Stromal cell of bone marrow (primary cell): ENCODE results near the gene CRTC1.

ENCODE experiments used
- DNase-seq: peaks from one replicate; pipeline ENCODE4 v3.0.0-alpha.2; 2012; ENCODE audit warnings: low read depth

Gene CRTC1

DNA sequence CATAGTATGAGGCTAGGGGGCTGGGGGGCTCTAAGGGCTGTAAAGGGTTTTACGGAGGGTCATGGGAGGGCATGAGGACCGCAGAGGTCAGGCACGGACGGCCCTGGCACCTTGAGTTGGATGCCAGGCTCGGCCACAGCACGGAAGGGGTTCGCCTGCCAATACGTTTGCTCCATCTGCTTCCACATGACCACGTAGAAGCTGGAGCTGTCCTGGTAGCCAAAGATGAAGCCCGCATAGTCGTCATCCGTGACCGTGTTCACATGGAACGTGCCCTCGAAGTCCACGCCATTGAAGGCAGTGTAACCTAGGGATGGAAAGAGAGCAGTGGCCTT lies 101.3 kb downstream of the CRTC1 start:
- no peak for DNase-seq

DNA sequence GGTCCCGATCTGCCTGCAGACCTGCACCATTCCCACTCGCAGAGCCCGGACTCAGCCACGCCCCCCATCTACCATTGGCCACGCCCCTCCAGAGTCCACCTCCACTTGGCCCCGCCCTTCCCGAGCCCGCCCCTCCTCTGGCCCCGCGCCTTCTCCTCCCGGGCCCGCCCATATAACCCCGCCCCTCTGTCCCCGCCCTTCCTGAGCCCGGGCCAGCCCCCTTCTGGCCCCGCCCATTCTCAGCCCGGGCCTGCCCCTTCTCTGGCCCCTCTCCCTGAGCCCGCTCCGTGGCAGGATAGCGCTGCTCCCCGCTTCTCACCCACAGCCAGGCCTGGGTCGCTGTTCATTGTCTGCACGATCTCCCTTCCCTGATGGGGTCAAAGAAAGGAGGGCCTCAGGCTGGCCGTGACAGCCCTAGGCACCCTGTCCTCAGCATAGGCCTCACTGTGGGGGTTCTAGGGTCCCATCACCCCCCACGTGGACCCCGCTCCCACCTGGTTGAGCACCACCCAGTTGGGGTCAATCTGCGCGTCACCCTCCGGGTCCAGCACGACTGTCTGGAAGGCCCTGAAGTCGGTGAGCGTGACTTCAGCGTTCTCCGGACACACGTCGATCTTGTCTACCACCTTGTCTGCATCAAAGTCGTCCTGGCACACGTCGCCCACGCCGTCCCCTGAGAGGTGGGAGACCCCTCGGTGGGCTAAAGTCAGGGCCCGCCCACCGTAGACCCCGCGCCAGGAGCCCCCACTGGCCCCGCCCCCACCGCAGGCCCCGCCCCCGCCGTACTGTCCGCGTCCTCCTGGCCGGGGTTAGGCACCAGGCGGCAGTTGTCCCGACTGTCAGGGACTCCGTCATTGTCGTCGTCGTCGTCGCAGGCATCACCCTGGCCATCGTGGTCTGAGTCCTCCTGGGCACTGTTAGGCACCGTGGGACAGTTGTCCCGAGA lies 102.0 kb downstream of the CRTC1 start:
- DNase-seq: no peak

DNA sequence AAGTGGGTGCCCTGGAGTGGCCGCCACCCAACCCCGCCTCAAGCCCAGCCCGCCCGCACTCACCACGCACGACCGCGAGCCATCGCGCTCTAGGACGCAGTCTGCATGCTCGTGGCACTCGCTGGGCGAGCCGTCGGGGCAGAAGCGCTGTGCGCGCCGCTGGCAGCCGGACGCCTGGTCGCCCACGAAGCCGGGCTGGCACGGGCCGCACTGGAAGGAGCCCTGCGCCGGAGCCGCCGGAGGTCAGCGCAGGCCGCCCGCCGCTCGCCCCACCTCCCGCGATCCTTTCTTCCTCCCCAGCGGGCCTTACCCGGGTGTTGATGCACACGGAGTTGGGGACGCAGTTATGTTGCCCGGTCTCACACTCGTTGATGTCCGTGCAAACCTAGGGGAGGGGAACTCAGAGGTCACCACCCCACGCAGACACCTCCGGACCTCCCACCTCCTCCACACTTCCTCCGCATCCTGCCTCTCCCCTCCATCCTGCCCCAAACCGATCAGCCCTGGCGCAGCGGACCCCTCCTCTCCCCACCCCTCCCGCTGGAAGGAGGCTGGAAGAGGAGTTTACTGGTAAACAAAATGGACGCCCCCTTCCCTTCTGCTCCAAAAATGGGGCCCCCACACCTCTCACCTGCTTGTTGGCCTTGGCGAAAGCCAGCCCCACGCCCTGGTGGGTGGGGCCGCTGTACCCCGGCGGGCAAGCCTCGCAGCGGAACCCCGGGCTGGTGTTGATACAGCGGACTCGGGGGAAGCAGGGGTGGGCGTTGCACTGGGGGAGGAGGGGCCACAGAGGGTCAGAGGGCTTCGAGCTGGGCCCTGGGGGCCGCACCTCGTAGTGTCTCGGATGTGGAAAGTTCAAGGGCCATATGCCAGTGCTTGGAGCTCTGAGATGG lies 105.3 kb downstream of the CRTC1 start:
- DNase-seq: no peak

DNA sequence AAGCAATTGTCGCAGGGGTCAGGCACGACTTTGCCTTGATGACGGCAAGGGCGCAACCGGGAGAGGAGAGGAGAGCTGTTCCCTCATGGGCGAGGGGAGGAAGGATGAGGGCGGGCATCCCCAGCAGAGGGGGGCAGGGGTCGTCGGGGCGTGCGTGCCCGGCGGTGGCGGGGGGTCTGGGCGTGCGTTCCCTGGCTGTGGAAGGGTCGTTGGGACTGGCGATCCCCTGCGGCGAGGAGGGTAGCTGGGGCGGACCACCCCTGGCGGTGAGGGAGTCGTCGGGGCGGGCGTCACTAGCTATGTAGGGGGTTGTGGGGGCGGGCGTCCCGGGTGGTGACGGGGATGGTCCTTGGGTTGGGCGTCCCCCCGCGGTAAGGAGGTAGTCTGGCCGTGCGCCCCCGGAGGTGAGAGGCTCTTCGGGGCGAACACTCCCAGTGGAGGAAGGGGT lies 106.0 kb downstream of the CRTC1 start:
- DNase-seq: no peak

DNA sequence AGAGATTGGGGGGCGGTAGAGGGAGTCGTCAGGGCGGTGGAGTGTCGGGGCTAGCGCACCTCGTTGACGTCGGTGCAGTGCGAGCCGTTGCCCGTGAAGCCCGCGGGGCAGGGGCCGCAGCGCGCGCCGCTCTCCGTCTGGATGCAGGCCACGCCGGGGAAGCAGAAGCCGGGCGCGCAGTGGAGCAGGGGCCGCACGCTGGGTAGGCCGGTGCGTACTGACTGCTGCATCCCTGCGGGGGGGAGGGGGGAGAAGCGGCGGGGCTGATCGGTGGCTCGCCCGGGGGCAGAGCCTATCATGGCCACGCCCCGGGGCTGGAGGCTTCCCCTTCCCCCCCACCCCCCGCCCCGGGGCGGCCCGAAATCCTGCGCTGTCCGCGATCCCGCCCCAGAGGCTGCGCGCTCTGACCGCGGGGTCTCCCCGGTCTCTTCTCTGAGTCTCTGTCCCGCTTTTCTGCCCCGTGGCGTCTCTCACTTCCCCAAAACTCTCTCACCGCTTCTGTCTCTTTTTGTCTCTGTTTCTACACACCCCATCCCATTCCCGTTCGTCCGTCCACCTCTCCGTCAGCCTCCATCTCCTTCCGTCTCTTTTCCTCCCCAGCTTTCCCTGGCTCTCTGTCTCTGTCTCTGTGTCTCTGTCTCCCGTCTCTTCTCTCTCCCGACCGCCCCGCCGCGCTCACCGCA lies 106.5 kb downstream of the CRTC1 start:
- no peak for DNase-seq

DNA sequence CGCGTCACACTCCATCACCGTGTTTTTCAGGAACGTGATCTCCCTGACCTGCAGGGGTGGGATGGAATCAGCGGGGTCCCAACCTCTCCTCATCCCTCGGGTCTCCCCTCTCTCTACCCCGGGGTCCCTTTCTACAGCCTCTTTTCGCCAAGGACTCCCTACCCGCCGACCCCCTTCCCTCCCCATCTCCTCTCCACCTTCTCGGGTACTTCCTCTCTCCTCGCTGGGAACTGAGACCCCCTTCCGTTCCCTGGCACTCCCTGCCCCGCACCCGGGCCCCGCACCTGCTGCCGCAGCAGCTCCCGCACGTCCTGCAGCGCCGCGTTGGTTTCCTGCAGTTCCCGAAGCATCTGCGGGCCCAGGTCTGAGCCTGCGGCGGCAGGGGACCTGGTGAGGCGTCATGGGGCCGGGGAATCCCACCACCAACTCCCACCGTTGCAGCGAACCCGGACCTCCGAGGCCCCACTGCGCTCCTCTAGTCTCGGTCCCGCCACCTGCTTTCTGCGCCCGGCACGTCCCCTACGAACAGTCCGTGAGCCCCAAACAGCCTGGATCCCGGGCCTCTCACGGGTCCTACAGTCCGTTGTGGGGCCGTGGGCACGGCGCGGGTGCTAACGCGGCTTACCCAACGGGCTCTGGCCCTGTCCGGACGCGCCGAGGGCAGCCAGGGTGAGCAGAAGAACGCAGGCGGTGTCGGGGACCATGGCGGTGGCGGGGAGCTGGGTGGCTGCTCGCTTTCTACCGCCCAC lies 107.3 kb downstream of the CRTC1 start, which contains the start of gene COMP:
TSS of gene COMP (minus strand) at position 740 of the 749 bp plus-strand sequence. CDS start at position 704, 36 bp downstream.
- no peak for DNase-seq

DNA sequence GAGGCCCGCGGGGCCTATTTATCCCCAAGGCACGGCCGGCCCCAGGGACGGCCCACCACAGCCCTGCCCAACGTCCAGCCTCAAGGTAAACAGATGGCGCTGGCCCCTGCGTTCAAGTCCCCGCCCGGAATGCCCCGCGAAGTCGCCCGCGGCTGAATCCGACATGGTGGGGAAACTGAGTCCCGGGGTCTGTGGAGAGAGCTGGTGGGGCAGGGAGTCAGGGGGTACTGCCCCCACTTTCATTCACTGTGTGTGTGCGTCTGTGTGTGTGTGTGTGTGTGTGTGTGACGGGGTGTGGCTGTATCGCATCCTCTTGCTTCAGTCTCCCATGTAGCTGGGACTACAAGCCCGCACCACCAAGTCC lies 107.8 kb downstream of the CRTC1 start:
- no peak for DNase-seq

DNA sequence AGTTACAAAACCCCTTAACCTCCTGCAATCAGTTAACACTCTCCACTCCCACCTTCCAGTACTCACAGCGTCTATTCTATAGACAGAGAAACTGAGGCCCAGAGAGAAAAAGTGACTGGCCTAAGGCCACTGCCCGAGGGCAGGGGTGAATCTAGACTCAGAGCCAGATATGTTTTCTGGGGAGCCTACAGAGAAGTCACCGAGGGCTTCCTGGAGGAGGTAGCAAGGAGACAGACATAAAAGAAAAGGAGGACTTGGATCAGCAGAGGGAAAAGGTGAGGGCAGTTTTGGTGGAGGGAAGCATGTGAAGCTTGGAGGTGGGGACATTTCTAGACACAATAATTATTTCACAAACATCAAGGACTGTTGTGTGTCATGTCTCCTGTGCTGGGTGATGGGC lies 109.2 kb downstream of the CRTC1 start:
- no peak for DNase-seq

DNA sequence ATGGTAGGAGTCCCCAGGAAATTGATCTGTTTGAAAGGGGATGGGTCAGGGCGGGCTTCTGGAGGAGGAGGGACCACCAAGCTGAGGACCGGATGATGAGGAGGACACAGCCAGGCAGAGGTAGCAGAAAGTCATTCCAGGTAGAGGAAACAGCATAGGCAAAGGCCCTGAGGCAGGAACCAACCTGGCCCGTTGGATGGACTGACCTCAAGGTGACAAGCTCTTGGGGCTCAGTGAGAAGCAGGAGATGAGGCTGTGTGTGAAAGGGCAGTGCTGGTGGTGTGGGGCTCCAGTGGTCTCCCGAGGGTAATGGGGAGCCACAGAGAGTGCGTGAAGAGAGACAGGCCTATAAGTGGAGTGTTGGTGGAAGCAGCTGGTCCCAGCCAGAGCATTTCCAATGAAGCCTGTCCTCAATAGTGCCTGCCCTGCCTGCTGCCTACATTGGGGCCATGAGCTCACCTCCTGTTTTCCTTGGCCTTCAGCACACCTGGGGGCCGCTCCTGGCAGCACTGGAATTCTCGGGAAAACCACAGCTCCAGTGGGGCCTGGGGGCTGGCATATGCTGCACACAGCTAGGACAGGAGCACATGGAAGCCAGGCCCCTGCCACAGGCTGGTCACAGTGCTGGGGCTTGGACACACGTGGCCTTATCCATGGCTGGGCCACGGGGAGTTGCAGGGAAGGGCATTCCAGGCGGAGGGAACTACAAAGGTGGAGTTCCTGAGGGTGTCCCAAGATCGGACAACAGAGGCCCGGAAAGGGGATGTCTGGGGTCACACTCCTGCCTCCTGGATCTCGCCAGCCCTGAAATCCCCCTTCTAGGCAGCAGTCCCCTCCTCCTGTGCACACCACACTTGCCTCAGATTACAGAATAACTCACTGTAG lies 109.9 kb downstream of the CRTC1 start:
- no peak for DNase-seq

DNA sequence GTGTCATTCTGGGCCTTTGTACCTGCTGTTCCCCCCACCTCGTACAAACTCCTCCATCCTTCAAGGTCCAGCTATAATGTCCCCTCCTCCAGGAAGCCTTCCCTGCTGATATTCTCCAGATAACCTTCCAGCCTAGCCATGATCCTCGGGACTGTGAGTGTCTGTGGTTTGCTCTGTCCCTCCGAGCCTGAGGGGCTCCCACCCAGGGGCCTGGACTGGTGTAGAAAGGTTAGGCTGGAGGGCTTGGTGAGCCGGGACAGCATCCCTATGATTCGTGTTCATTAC lies 110.5 kb downstream of the CRTC1 start:
- DNase-seq: no peak

DNA sequence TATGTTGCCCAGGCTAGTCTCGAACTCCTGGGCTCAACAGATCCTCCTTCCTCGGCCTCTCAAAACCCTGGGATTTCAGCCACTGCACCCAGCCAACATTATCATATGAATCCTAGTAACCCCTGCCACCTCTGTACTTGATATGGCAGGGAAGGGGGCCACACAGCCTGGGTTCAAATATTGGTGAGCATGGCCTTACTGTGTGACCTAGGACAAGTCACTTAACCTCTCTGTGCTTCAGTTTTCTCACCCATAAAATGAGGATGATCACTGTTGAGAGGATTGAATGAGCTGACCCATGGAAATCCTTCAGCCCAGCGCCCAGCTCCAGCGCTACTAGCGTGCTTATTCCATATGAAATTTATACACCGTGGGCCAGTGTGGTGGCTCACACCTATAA lies 111.2 kb downstream of the CRTC1 start:
- DNase-seq: no peak

DNA sequence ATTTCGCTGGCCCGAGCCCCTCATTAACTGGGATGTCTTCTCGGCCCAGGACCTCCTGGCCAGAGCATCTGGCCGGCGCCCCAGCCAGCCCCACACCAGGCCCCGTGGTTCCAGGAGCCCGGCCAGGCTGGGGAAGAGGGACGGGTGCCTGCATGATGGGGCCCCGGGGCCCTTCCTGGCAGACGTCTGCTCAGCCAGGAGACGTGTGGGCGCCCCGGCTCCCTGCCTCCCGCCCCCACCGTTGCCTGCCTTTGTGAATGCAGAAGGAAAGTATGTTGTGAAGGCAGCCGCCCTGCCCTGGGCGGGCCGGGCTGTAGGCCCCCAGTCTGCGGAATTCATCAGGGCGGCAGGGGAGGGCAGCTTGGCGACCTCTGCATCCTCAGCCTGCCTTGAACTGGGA lies 112.1 kb downstream of the CRTC1 start:
- DNase-seq: no peak

DNA sequence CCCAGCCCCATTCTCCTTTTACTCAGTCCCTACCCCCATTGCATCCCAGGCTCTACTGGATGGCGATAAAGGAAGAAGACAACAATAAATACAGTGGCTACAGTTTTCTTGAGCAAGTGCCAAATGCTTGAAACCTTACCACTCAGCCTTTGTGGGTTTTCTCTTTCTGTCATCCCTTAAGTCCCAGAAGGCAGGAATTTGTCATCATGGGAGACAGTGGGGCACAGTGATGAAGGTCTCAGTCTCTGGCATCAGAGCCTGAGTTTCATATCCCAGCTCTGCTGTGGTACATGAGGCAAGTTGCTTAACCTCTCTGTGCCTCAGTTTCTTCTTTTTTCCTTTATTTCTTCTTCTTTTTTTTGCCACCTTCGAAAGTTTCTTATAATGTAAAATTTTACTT lies 112.8 kb downstream of the CRTC1 start:
- DNase-seq: no peak

DNA sequence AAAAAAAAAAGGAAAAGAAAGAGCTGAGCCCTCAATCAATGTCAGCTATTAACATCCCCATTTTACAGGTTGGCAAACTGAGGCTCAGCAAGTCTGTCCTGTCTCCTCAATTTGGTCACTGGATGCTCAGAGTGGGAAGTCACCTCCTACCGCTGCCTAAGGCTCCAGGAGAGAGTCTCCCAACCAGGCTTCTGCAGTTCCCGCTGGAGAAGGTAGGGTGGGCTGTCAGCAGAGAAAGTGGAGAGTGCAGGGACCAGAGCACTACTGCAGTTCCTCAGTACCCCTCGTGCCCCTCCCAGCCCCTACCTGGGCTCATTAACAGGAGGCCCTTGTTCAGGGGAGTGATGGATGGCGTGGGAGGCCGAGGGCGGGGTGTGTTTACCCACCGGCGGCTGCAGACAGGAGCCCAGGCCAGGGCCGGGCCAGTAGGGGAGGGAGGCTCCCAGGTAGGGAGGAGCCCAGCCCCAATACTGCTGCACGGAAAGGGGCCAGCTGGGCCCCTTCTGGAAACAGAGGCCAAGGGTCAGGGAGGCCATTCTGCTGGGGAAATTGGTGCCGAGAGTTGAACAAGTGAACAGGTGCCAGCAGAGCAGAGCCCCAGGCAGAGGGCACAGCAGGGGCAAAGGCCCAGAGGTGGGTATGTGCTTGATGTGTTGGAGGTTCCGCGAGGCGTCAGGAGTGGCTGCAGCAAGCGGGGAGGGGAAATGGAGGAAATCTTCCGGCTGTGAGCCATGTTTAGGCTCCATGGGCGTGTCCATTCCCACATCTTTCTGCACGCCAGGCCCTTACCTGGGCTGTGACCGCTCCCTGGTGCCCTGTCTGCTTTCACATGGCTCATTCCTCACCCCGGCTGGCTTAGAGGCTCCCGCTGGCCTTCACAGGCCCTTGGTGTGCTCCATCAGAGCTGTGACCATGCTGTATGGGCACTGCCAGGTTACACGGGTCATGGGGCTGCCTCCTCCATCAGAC lies 115.2 kb downstream of the CRTC1 start:
- DNase-seq: no peak

DNA sequence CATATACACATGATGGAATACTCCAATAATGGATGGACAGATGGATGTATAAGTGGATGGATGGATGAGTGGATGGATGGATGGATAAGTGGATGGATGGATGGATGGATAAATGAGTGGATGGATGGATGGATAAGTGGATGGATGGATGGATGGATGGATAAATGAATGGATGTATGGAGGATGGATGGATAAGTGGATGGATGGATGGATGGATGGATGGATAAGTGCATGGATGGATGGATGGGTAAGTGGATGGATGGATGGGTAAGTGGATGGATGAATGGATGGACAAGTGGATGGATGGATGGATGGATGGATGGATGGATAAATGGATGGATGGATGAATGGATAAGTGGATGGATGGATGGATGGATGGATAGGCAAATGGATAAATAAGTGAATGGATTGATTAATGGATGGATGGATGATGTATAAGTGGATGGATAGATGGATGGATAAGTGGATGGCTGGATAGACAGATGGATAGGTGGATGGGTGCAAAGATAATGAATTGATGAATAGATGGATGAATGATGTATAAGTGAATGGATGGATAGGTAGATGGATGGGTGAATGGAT lies 116.0 kb downstream of the CRTC1 start:
- no peak for DNase-seq

DNA sequence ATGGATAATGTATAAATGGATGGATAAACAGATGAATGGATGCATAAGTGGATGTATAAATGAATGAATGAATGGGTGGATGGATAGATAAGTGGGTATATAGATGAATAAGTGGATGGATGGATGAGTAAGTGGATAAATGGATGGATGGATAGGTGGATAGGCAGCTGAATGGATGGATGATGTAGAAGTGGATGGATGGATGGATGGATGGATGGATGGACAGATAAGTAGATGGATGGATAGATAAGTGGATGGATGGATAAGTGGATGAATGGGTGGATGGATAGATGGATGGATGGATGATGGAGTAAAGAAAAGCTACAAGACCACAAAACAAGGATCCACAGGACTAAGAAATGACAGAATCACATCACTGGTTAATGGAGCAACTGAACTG lies 116.6 kb downstream of the CRTC1 start:
- no peak for DNase-seq

DNA sequence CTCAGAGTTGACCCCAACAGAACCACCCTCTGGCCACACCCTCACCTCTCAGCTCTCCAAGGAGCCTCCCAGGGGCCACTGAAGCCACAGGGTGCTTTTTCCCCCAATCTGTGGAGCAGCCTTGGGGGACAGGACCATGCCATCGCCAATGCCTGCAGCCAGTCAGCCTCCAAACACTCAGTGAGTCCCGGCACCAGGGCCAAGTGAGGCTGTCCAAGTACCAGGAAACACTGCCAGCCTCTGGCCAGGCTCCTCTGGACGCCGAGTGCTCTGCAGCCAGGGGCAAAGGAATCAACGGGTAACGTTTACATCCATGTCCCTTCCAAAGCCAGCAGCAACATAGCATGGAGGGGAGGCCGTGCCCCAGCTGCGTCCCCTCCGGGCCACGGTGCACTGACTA lies 117.2 kb downstream of the CRTC1 start:
- DNase-seq: no peak

DNA sequence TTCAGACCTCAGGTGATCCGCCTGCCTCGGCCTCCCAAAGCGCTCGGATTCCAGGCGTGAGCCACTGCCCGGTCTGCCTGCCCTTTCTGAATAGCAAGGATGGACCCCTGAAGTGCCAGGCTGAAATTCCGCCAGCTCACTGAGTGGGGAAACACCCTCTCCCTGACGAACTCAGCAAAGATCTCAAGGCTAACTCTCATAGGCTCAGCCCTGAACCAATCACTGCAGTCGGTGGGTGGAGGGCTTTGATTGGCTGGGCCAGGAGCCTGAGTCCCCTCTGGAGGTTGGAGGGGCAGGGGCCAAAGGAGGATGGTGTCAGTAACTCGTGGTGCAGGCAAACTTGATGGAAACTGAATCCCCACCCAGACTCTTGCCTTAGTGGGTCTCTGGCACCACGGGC lies 118.9 kb downstream of the CRTC1 start:
- DNase-seq: no peak

DNA sequence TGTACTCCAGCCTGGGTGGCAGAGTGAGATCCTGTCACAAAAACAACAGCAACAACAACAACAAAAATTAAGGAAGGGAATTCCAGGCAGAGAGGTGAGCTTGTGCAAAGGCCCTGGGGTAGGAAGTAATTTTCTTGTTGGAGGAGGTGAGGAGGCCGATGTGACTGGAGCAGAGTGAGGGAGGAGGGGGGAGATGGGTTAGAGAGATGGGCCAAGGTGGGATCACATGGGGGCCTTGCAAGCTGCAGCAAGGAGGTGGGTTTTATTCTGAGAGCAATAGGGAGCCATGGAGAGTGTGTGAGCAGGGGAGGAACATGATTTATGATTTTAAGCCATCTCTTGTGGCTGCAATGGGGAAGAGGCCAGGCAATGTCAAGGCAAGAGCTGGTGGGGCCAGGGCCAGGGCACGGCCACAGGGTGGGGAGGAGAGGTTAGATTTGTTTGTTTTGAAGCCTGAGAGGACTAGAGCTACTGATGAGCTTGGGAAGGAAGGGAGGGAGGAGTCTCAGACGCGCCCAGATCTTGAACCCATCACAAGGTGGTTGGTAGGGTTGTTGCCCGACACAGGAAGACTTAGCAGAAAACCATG lies 120.2 kb downstream of the CRTC1 start:
- DNase-seq: no peak
